Retinal pigment epithelial cell (primary cell): ENCODE measurements around the gene IFITM1.
"Not testable (repeated sequence)": the region's sequence is repeated elsewhere in the genome, so short reads cannot be mapped to it uniquely, and the experiment has no call there.

ENCODE experiments used
- DNase-seq: peaks from one replicate; pipeline ENCODE4 v3.0.0-alpha.2; 2010; ENCODE audit warnings: low read depth
- H3K4me3 ChIP-seq: 2 replicates; pipeline ENCODE4 v1.5.1; 2011; ENCODE audit warnings: mild to moderate bottlenecking, low read length, control low read depth, moderate library complexity
- CTCF ChIP-seq: conservative IDR thresholded peaks from 2 replicates; pipeline ENCODE4 v1.5.1; 2011; ENCODE audit warnings: low read depth, low read length, control low read depth, inconsistent platforms

Gene IFITM1

GRCh38 chr11:284105-285020 is 29.5 kb upstream of the IFITM1 start:
- no peak for DNase-seq
- TF ChIP-seq CTCF, result no peak
- no peak overlapping the region for H3K4me3 ChIP-seq

GRCh38 chr11:285021-285893 is 28.6 kb upstream of the IFITM1 start:
- no peak for TF ChIP-seq CTCF
- DNase-seq, result no peak
- H3K4me3 ChIP-seq, result no peak overlapping the region

GRCh38 chr11:285894-286220 is 28.0 kb upstream of the IFITM1 start:
- DNase-seq, result no peak
- TF ChIP-seq CTCF, result no peak
- H3K4me3 ChIP-seq, result no peak overlapping the region

GRCh38 chr11:286977-287820 is 26.6 kb upstream of the IFITM1 start:
- H3K4me3 ChIP-seq, DNase-seq: not testable (repeated sequence)

GRCh38 chr11:287821-288477 is 25.9 kb upstream of the IFITM1 start:
- TF ChIP-seq CTCF, result no peak
- no peak for DNase-seq

GRCh38 chr11:288478-289397 is 25.1 kb upstream of the IFITM1 start, which contains the start of gene PGGHG:
Gene PGGHG, plus strand, starts transcription at chr11:289126. Its CDS starts 691 bp downstream, at chr11:289817.
- H3K4me3 ChIP-seq, result peak within 1 kb of the TSS; percentile 48
- no peak for DNase-seq
- TF ChIP-seq CTCF, result no peak

More at GRCh38 chr11:287821-288477, 25.9 kb upstream of the IFITM1 start:
- peak overlapping the region; percentile 48 for H3K4me3 ChIP-seq
